Measurements from ENCODE around the gene RBP2.

- TF ChIP-seq, protein P1, sequence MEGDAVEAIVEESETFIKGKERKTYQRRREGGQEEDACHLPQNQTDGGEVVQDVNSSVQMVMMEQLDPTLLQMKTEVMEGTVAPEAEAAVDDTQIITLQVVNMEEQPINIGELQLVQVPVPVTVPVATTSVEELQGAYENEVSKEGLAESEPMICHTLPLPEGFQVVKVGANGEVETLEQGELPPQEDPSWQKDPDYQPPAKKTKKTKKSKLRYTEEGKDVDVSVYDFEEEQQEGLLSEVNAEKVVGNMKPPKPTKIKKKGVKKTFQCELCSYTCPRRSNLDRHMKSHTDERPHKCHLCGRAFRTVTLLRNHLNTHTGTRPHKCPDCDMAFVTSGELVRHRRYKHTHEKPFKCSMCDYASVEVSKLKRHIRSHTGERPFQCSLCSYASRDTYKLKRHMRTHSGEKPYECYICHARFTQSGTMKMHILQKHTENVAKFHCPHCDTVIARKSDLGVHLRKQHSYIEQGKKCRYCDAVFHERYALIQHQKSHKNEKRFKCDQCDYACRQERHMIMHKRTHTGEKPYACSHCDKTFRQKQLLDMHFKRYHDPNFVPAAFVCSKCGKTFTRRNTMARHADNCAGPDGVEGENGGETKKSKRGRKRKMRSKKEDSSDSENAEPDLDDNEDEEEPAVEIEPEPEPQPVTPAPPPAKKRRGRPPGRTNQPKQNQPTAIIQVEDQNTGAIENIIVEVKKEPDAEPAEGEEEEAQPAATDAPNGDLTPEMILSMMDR (IDR thresholded peaks at IDR 0.05), result no peak
- TF ChIP-seq ZFX (IDR thresholded peaks at IDR 0.05; ENCODE audit: borderline replicate concordance), result no peak
Observed at GRCh38 chr3:139455855-139456254, 20.5 kb downstream of the RBP2 start.
